GM21529 (cell line): ENCODE results near the gene AAMP.

Source experiments
- ATAC-seq: cut with Tn5 transposase; IDR thresholded peaks from one replicate; pipeline ENCODE4 v1.9.1; 2021; ENCODE audit not compliant: unreplicated experiment

The AAMP gene

DNA sequence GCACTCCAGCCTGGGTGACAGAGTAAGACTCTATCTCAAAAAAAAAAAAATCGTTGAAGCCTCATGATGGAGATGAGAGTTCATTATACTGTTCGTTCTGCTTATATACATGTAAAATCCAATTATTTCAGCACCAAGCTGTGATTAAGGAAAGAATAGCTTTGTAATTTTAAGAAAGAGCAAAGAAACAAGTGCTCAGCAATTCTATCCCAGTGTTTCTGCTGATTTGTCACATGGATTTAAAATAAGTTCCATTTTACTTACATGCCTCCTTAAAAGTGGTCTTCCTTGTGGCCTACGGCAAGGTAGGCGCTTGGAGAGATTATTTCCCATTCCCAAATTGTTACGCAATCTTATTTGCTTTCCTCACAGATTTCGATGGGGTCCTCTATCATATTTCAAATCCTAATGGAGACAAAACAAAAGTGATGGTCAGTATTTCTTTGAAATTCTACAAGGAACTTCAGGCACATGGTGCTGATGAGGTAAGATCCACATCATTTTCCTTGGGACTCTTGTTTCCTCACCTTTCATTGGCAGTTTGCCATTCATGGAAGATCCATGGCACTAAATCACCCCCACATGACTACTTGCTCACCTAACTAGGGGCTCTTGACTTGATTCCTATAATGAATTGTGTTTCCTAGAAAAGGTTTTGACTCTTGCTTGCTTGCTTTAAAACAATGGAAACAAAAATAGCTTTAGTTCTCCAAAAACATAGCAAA, 41.4 kb downstream of the AAMP start:
- ATAC-seq, result no peak

DNA sequence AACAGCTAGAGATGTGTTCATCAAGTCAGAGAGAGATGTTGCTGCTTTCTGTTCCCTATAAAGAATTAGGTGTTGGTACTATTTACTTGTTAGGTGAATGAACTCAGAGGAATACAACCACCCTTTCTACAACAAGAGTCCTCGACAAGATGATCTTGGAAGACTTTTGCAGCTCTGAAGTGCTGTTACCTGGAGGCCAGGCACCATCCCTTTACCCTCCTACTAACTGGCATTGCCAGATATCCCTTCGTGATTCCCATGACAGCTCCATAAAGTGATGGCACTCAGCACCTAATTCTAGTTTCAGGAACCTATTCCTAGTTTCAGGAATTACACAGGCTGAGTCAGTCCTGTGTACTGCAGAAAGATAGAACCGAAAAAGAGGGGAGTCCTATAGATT, 43.0 kb downstream of the AAMP start:
- ATAC-seq, result no peak

DNA sequence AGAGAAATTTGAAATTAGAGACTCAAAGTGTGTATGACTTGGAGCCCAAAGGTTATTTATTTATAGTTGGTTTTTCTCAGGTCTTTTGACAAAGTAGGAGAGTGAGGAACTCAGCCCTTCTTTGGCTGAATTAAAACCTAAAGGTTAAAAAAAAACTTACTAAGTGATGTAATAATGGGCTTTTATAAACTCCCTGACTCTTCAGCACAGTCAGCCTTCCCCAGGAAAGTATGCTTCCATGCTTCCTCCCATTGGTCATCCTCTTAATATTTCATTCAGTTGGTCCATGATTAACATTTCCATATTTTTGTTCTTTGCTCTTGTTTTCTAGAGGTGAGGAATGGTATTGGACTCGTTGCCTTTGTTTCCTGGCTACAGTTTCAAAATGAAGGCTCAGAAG, 45.8 kb downstream of the AAMP start:
- ATAC-seq, result no peak

DNA sequence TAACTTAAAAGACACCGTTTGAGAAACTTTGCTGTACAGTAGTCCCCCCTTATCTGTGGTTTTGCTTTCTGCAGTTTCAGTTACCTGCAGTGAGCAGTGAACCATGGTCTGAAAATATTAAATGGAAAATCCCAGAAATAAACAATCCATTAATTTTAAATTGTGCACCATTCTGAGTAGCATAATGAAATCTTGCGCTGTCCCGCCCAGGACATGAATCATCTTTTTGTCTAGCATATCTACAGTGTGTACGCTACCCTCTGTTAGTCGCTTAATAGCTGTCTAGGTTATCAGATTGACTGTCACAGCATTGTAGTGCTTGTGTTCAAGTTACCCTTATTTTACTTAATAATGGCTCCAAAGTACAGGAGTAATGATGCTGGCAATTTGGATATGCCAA, 46.9 kb downstream of the AAMP start:
- no peak for ATAC-seq

DNA sequence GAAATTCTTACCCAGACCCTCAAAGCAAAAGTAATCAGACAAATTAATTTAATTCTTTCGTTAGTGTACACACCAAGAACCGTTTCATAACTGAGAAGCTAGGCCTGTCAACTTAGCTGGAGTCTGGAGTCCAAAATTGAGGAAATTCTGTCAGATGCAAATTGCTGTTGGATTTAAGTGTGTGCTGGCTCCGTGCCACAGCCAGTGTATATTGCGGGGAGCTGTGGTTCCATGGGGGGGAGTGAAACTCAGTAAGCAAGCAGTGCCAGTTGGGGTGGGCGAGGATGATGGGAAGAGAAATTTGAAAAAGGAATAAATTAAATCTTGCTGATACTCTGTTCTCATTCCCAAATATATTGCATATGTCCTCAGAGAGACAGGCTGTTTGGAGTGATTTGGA, 48.9 kb downstream of the AAMP start:
- ATAC-seq, result no peak

DNA sequence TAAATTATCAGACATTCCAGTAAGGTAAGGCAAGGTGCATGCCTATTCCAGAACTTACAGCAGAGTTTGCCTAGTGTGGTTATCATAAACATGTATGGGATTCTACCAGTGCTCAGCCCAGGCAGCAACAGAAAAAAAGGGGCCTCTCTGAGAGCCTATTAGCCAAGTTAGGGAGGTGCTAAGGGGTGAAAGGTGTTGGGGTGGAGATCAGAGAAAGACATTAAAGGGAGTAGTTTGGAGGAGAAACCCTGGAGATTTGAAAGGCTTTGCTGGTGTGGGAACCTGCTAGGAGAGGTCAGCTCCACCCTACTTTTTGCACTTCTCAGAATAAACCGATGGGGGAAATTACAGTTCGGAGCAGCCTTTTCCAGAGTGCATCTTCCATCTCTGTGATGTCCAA, 50.0 kb downstream of the AAMP start:
- no peak for ATAC-seq

DNA sequence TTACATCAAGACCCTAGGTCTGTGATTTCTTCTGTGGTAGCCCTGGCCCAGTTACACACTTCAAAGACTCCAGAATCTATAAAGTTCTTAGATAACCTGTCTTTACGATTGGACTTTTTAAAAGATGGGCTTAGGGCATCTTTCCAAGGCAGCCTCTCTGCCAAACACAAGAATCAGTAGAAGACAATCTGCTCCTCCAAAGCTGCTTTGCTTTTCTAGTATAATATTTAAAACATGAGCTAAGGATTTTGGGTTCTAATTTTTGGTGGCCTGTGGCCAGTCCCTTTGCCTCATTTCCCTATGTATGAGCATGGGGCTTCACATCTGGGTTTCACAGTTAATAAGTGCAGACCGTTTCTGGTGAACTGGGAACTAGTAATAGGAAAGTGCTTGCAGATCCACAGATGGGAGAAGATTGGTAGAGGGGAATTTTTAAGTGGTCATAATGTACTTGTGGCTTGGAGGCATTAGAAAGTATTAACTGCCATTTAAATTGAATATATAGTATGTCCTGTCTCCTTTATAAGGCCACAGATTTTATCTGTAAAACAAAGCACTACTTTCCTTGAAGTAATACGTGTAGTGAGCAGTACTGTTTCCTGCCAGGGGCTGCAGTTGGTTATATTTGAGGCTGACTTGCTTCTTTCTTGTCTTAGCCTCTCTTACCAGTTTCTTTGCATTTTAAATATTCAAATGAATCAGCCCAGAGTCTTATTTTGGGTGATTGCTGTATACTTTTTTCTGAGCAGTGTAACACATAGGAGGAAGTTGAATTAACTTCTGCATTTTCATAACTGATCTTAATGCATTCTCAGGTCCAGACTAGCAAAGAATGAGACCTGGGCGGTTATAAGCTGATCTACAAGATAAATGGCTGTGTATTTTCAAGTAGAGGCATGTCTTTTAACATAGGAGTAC, 51.4 kb downstream of the AAMP start:
- ATAC-seq, result peak; percentile 51

DNA sequence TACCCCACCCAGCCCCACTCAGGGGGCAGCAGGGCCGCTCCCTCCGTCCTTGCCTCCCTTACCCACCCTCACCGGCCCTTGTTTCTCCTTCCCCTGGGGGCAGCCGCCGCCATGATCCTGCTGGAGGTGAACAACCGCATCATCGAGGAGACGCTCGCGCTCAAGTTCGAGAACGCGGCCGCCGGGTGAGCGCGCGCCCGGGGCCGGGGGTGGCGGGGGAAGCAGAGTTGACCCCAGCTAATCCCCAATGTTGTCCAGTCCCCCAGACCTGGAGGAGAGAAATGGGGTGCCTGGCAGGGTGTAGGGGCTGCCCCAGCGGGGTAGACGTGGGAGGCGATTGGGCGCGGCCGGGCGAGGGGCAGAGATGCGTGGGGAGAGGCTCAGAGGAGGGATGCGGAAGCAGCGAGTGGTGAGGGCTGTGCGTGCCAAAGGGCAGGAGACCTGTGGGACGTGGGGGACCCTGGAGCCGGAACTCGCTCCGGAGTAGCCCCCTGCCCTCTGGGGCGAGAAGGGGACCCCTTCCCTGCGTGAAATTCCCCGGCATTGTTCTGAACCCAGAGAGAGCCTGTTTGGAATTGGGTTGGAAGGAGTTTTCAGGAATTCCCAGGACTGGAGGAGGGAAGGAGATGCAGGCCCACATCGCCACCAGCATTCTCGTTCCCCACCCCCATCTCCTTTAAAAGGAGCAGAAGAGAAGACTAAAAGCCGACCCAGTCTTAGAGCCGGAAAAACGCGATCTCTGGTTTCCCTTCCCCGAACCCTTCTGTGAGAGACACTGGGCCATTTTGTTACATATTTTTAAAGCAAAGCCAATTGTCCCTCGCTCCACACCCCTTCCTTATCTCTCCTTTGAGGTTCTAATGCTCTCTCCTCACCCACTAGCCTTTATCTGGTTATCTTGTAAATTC, 52.3 kb downstream of the AAMP start:
- peak; percentile 43 for ATAC-seq

DNA sequence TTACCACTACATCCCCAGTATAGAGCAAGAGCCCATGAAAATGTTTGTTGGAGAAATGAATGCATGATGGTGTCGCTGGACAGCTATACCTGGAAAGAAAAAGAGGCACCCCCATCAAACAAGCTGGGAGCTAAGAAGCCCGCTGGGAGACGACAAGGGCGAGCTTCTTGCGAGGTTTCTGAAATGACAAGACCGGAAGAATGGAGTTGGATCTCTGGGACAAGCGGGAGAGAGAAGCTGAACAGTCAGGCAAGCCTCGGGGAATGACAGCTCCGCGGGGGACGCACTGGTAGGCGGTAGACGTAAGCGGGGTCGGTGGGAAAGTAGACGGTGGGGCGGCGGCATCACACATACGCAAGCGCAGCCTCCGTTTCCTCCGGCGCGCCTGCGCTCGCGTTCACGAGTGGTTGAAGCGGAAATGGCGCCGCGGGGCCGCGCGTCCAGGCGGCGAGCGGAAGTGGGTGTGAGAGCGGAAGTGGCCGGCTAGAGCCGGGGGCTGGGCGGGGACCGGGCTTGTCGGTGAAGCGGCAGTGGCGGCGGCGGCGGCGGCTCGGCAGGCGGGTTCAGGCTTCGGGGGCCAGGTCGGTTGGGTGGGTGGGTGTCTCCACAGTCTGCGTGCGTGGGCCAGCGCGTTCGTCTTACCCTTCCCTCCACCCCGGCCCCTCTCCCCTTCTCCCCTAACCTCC, 53.1 kb downstream of the AAMP start, which contains the start of gene ARPC2:
ARPC2 (plus strand) TSS at position 516 of the 686 bp plus-strand sequence. CDS start 282 bp downstream, outside the sequence.
- peak; percentile 64 for ATAC-seq

DNA sequence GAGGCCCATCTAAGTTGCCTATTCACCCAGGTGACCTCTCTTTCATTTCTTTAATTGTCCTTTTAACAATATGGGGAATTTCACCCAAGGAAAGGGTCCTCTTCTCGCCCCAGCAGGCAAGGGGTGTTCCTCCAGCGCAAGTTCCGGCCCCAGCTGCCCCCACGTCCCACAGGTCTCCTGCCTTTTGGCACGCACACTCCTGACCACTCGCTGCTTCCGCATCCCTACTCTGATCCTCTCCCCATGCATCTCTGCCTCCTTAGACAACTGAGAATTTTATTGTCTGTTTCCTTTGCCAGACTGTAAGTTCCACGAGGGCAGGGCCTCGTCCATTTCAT, 53.6 kb downstream of the AAMP start:
- no peak for ATAC-seq
